Stimulated activated CD8-positive, alpha-beta memory T cell treated with anti-CD3 and anti-CD28 coated beads, Interleukin-7, amount 100 ng/mL, for 24 hours (primary cell): Measurements from ENCODE around the gene DKC1.

Experiments used
- DNase-seq: peaks from one replicate; pipeline ENCODE4 v3.0.0-alpha.2; 2020; ENCODE audit warnings: low read depth

DKC1 gene

GRCh38 chrX:154762537-154763296, at the start of gene DKC1:
Gene DKC1, plus strand, starts transcription at chrX:154762864. Its CDS starts 102 bp downstream, at chrX:154762966.
- peak; percentile 83 for DNase-seq

GRCh38 chrX:154714925-154715324, 47.7 kb upstream of the DKC1 start:
- DNase-seq, result no peak

GRCh38 chrX:154715825-154716224, 46.8 kb upstream of the DKC1 start:
- DNase-seq, result no peak

- no peak for DNase-seq
Measured at GRCh38 chrX:154717824-154718223, 44.8 kb upstream of the DKC1 start.

GRCh38 chrX:154718616-154719015, 44.0 kb upstream of the DKC1 start:
- no peak for DNase-seq

- no peak for DNase-seq
Measured at GRCh38 chrX:154719132-154719675, 43.5 kb upstream of the DKC1 start.

GRCh38 chrX:154720067-154720466, 42.6 kb upstream of the DKC1 start:
- DNase-seq, result no peak

GRCh38 chrX:154721155-154721554, 41.5 kb upstream of the DKC1 start:
- no peak for DNase-seq

GRCh38 chrX:154724993-154725756, 37.5 kb upstream of the DKC1 start:
- no peak for DNase-seq

- no peak for DNase-seq
Measured at GRCh38 chrX:154727418-154727817, 35.2 kb upstream of the DKC1 start.

- no peak for DNase-seq
Measured at GRCh38 chrX:154727871-154728270, 34.8 kb upstream of the DKC1 start.

- no peak for DNase-seq
Measured at GRCh38 chrX:154728431-154729190, 34.1 kb upstream of the DKC1 start.

- DNase-seq, result no peak
Measured at GRCh38 chrX:154729439-154729838, 33.2 kb upstream of the DKC1 start.

GRCh38 chrX:154730253-154730891, 32.3 kb upstream of the DKC1 start:
- DNase-seq, result no peak

GRCh38 chrX:154731184-154731583, 31.5 kb upstream of the DKC1 start:
- no peak for DNase-seq

- DNase-seq, result no peak
Measured at GRCh38 chrX:154731881-154732280, 30.8 kb upstream of the DKC1 start.

GRCh38 chrX:154732421-154733065, 30.1 kb upstream of the DKC1 start:
- no peak for DNase-seq

- no peak for DNase-seq
Measured at GRCh38 chrX:154733066-154733425, 29.6 kb upstream of the DKC1 start.

- no peak for DNase-seq
Measured at GRCh38 chrX:154734061-154734781, 28.4 kb upstream of the DKC1 start.

- DNase-seq, result no peak
Measured at GRCh38 chrX:154735695-154736393, 26.8 kb upstream of the DKC1 start.
